LHCN-M2 (cell line): ENCODE data around the gene MYBPC3. TPM values are rescaled to one million over a fixed set of nuclear protein-coding genes. Genes with fewer than 3 reads are reported as not detected.

Source experiments
- total RNA-seq: library from RNA; depleted of rRNA; stranded (reverse); fragments of >200 nt; gene quantifications from 2 replicates; pipeline ENCODE4 v1.2.3, GENCODE V29; 2014; rRNA removed

MYBPC3 gene
- total RNA-seq, 1 experiment from 2014 or later = not detected

Other genes with a start within 250 kb of the MYBPC3 start
- gene ARFGAP2, start 175.8 kb downstream of the MYBPC3 start, total RNA-seq = 111 TPM in 2 replicates
- gene PACSIN3, start 166.3 kb downstream of the MYBPC3 start, total RNA-seq = 19.6 and 21.0 TPM in 2 replicates
- gene DDB2, start 137.7 kb downstream of the MYBPC3 start, total RNA-seq = 48.8 and 56.8 TPM in 2 replicates
- gene ACP2, start 103.9 kb downstream of the MYBPC3 start, total RNA-seq = 65.1 and 76.6 TPM in 2 replicates
- 9.4 and 10.8 TPM in 2 replicates for gene NR1H3, start 94.7 kb downstream of the MYBPC3 start, total RNA-seq
- 23.4 and 23.8 TPM in 2 replicates for gene MADD, start 82.6 kb downstream of the MYBPC3 start, total RNA-seq
- gene SPI1, start 25.8 kb upstream of the MYBPC3 start, total RNA-seq = not detected in 2 replicates
- 157 and 159 TPM in 2 replicates for gene SLC39A13, start 55.9 kb upstream of the MYBPC3 start, total RNA-seq
- gene PSMC3, start 73.7 kb upstream of the MYBPC3 start, total RNA-seq = 268 and 274 TPM in 2 replicates
- 159 and 164 TPM in 2 replicates for gene RAPSN, start 96.4 kb upstream of the MYBPC3 start, total RNA-seq
- 39.8 and 47.5 TPM in 2 replicates for gene CELF1, start 200.4 kb upstream of the MYBPC3 start, total RNA-seq
- gene PTPMT1, start 212.9 kb upstream of the MYBPC3 start, total RNA-seq = 88.1 and 94.3 TPM in 2 replicates
- gene KBTBD4, start 226.3 kb upstream of the MYBPC3 start, total RNA-seq = 25.3 and 30.4 TPM in 2 replicates
- 83.5 and 104 TPM in 2 replicates for gene NDUFS3, start 226.4 kb upstream of the MYBPC3 start, total RNA-seq
- not detected in 2 replicates for gene FAM180B, start 234.0 kb upstream of the MYBPC3 start, total RNA-seq
- 0.19 TPM in 1 of 2 replicates, not detected in the other for gene C1QTNF4, start 241.7 kb upstream of the MYBPC3 start, total RNA-seq